Kidney (tissue), 14 donors: Measurements from ENCODE around the gene TFDP1. TPM values are rescaled to one million over a fixed set of nuclear protein-coding genes. Genes with fewer than 3 reads are reported as not detected.
A peak's percentile ranks its signal among the peaks of the same experiment; 100 is the strongest.

Source experiments
- DNase-seq, 5 donors: peaks; one replicate each; pipeline ENCODE4 v3.0.0-alpha.2; 2013 to 2020
- FAIRE-seq: peaks from 2 replicates; lab custom pipeline; 2012; peaks lifted over from hg19 to GRCh38; lab: Jason Lieb, UNC
- H3K27ac ChIP-seq, 2 donors: one replicate each; pipeline ENCODE4 v1.7.0; 2013; ENCODE audit warnings: low read depth in 2 of 2, low read length in 2 of 2, inconsistent platforms in 1 of 2
- H3K27me3 ChIP-seq: one replicate; pipeline ENCODE4 v1.7.1; 2013; ENCODE audit warnings: low read length, inconsistent platforms; ENCODE audit not compliant: control insufficient read depth, insufficient read depth
- H3K36me3 ChIP-seq, 3 donors: one replicate each; pipeline versions ENCODE4 v1.7.0 to v1.7.1; 2013; ENCODE audit warnings: low read length in 3 of 3, control low read depth in 1 of 3, inconsistent platforms in 1 of 3; ENCODE audit not compliant: insufficient read depth in 3 of 3, control insufficient read depth in 2 of 3
- H3K4me1 ChIP-seq, 3 donors: one replicate each; pipeline versions ENCODE4 v1.7.0 to v1.7.1; 2013; ENCODE audit warnings: low read length in 3 of 3, inconsistent platforms in 1 of 3, low read depth in 1 of 3; ENCODE audit not compliant: control insufficient read depth in 2 of 3, insufficient read depth in 2 of 3
- H3K4me3 ChIP-seq, 3 donors: one replicate each; pipeline versions ENCODE4 v1.7.0 to v1.8.1; 2013; ENCODE audit warnings: low read length in 3 of 3, control low read depth in 1 of 3, inconsistent platforms in 1 of 3
- H3K9ac ChIP-seq, 3 donors: one replicate each; pipeline versions ENCODE4 v1.7.0 to v1.7.1; 2013; ENCODE audit warnings: low read length in 3 of 3, control low read depth in 1 of 3, inconsistent platforms in 1 of 3
- H3K9me3 ChIP-seq, 3 donors: one replicate each; pipeline versions ENCODE4 v1.7.0 to v1.7.1; 2013; ENCODE audit warnings: low read length in 3 of 3, control low read depth in 1 of 3, inconsistent platforms in 1 of 3; ENCODE audit not compliant: control insufficient read depth in 2 of 3, insufficient read depth in 1 of 3
- CTCF ChIP-seq: IDR thresholded peaks from 3 replicates; pipeline ENCODE4 v1.5.1; 2012; ENCODE audit warnings: mild to moderate bottlenecking, moderate library complexity, borderline replicate concordance; ENCODE audit not compliant: insufficient read depth; ENCODE audit errors: extremely low read depth
- intact Hi-C: fragments of 100-400 bp; cut with DNase I; formaldehyde crosslinking; loops from one replicate; pipeline ENCODE4 v1.11.1; 2022
- polyA plus RNA-seq: library from polyadenylated mRNA; stranded (reverse); fragments of 350-450 nt; fragmentation: Illumina TruSeq; extraction: RNeasy Lipid Tissue Mini Kit (QIAGEN cat#74804); gene quantifications from one replicate; pipeline ENCODE4 v1.2.3, GENCODE V29; 2014; ENCODE audit warnings: low read depth, low replicate concordance; ENCODE audit not compliant: insufficient read depth
- total RNA-seq: library from RNA; stranded (reverse); fragmentation: NEBNext Ultra II Directional; extraction: Animal tissue kit (Norgen Biotek cat#: 25700); gene quantifications from one replicate; pipeline ENCODE4 v1.2.1, GENCODE V29; 2021
- donor health status: control.
- donor health status: control.
- donor health status: control.
- donor health status: control.
- donor health status: control.
- donor health status: DM: yes; HTN: yes; CAD: no.
- donor health status: Normal renal cell carcinoma (clear cell type).

TFDP1 gene
- total and polyA plus RNA-seq, 2 donors from 2014 or later = 33.8 to 46.9 TPM

DNA sequence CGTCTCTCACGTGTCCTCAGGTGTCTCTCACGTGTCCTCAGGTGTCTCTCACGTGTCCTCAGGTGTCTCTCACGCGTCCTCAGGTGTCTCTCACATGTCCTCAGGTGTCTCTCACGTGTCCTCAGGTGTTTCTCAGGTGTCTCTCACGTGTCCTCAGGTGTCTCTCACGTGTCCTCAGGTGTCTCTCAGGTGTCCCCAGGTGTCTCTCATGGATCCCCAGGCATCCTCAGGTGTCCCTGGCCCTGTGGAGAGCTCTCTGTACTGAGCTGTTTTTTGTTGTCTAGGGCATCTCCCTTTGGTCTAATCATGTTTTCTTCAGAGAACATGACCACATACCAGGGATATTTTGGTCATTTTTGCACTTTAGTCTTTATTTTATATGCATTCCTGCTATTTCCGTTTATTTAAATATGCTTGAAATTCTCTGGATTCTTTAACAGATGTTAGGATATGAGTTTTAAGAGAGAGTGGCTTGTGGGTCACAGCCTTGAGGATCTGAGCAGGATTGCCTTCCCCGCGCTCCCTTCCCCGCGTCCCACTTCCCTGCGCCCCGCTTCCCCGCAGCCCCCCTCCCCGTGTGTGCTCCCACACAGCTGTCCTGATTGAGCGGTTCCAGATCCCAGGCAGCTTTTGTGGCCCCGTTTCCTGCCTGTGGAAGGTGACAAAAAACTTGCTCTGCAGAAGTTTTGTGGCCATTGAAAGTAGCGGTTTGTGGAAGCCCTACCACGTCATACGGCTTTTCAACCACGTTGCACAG, 41.6 kb downstream of the TFDP1 start:
- TF ChIP-seq CTCF = no peak
- Histone ChIP-seq H3K4me1 (no peaks in the 10 kb centered on the region), H3K9me3 (no peaks in the 10 kb centered on the region), H3K9ac (peak overlapping the region in 1 of 3 donors; percentile 34), H3K27me3 (no peaks in the 10 kb centered on the region), H3K27ac (no peak overlapping the region), H3K36me3 (peaks cover 4 to 7% (median 7%) of the 10 kb centered on the region in 3 donors), H3K4me3 (no peak overlapping the region)
- intact Hi-C loops = no loop called here
- DNase-seq = peak in 2 of 5 donors; percentile 29 to 57
- FAIRE-seq = no peak

DNA sequence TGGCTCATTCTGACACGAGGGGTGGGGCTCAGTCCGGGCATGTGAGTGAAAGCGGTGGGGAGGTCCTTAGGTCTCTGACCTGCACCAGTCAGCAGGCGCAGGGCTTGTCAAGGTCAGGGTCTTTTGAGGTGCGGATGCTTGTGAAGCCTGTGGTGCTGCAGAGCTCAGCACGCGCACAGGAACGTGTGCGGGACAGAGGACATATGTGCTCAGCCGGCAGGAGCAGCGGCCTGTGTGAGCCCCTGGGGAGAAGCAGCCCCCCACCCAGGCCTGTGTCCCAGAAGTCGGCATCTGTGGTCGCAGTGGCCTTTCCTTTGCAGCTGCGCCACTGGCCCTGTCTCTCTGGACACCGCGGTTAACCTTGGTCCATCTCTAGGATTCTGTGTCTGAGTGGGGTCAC, 42.6 kb downstream of the TFDP1 start:
- H3K27ac ChIP-seq = no peak overlapping the region
- intact Hi-C loops = no loop called here
- peaks cover 7 to 10% (median 9%) of the 10 kb centered on the region in 3 donors for H3K36me3 ChIP-seq
- H3K27me3 ChIP-seq = no peaks in the 10 kb centered on the region
- H3K9me3 ChIP-seq = no peaks in the 10 kb centered on the region
- H3K4me1 ChIP-seq = no peaks in the 10 kb centered on the region
- DNase-seq = peak in 1 of 5 donors; percentile 66
- H3K9ac ChIP-seq = no peak overlapping the region
- TF ChIP-seq CTCF = no peak
- no peak overlapping the region for H3K4me3 ChIP-seq
- no peak for FAIRE-seq

DNA sequence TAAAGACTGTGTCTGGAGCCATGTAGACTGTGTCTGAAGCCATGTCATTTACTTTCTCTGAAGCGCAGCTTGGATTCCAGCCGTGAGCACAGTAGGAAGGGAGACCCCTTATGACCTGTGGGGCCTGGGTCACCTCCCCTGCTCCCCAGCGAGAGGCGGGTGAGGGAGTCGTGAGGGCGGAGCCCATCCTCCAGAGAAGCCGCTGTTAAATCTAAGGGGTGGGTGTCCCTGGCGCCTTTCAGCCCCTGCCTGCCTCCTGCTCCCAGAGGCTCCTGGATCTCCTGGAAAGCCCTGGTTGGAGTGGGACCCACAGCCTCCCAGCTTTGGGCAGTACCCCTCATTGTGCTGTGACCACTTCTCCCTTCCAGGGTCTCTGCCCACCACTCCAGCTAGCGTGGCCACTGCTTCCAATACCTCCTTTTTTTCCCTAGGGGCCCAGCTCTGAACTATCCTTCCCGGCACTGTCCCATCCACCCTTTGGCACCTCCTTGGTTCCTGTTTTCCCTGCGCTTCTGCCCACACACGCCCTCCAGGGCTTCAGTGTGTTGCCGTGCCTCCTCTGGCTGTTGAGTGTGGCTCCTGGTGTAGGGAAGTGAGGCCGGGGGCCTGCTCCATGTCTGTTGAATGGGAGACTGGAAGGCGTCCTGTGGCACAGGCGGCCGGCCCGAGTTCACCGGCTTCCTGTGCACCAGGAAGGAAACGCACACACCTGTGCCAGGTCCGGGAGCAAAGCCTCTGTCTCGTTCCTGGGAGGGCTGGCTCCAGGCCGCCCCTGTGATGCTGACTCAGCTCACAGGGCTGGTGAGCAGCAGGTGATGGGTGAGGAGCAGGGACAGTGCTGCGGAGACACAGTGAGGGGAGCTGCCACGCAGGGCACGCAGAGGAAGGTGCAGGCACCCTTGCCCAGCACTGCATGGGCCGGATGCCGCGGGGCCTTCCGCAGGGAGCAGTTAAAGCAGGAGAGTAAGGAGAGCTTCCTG, 44.0 kb downstream of the TFDP1 start:
- H3K4me1 ChIP-seq = no peaks in the 10 kb centered on the region
- no peak overlapping the region for H3K9ac ChIP-seq
- no peaks in the 10 kb centered on the region for H3K27me3 ChIP-seq
- H3K36me3 ChIP-seq = peaks cover 7 to 11% (median 10%) of the 10 kb centered on the region in 3 donors
- H3K9me3 ChIP-seq = no peaks in the 10 kb centered on the region
- DNase-seq = peak in 1 of 5 donors; percentile 62
- intact Hi-C loops = no loop called here
- no peak overlapping the region for H3K27ac ChIP-seq
- H3K4me3 ChIP-seq = no peak overlapping the region
- no peak for TF ChIP-seq CTCF
- FAIRE-seq = no peak
